Suprapubic skin (tissue), 3 donors: ENCODE data around the gene CAPZB.

ENCODE experiments used
- CTCF ChIP-seq, 2 donors: fragments of 200-600 bp in 1 of 2; fragments of 450-650 bp in 1 of 2; sonication (generic) in 1 of 2; IDR thresholded peaks; one replicate each; pipeline ENCODE4 v1.5.1; 2016 to 2019; ENCODE audit warnings: antibody characterized with exemption in 2 of 2, mild to moderate bottlenecking in 1 of 2, moderate library complexity in 1 of 2
- EP300 ChIP-seq: sonication (generic); formaldehyde crosslinking; IDR thresholded peaks from one replicate; pipeline ENCODE4 v1.6.1; 2017; ENCODE audit warnings: antibody characterized with exemption
- POLR2A ChIP-seq, 2 donors: fragments of 450-650 bp; IDR thresholded peaks; one replicate each; pipeline ENCODE4 v1.6.1; 2017; ENCODE audit warnings: antibody characterized with exemption in 2 of 2, mild to moderate bottlenecking in 2 of 2, moderate library complexity in 2 of 2

GRCh38 chr1:19342062-19342750 lies 143.1 kb downstream of the CAPZB start:
- no peak for TF ChIP-seq CTCF (IDR thresholded peaks at IDR 0.05)
- no peak for TF ChIP-seq POLR2A (IDR thresholded peaks at IDR 0.05)
- TF ChIP-seq EP300, result no peak
